Measurements from ENCODE around the gene SLC43A2. TPM values are rescaled to one million over a fixed set of nuclear protein-coding genes. Genes with fewer than 3 reads are reported as not detected.

The SLC43A2 gene
- total RNA-seq, 1 donor from 2014 or later: 21.9 TPM

DNA sequence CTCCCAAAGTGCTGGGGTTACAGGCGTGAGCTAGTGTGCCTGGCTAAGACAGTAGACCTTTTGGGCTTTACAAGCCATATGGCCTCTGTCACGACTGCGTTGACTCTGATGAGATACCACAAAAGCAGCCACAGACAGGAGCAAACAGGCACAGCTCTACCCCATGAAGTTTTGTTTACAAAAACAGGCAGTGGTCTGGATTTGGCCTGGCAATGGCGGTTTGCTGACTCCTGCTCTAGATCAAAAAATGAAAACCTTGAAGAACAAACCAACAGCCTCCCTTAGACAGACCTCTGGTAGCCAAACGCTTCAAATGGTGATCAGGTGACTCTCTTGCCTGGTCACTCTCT, 20.7 kb downstream of the SLC43A2 start:
- peaks cover 2% of the 10 kb centered on the region for H3K4me1 Mint-ChIP-seq (ENCODE audit: low read depth)
- peaks cover 4% of the 10 kb centered on the region for H3K36me3 Mint-ChIP-seq (ENCODE audit: insufficient read depth)
- TF ChIP-seq, protein P1, sequence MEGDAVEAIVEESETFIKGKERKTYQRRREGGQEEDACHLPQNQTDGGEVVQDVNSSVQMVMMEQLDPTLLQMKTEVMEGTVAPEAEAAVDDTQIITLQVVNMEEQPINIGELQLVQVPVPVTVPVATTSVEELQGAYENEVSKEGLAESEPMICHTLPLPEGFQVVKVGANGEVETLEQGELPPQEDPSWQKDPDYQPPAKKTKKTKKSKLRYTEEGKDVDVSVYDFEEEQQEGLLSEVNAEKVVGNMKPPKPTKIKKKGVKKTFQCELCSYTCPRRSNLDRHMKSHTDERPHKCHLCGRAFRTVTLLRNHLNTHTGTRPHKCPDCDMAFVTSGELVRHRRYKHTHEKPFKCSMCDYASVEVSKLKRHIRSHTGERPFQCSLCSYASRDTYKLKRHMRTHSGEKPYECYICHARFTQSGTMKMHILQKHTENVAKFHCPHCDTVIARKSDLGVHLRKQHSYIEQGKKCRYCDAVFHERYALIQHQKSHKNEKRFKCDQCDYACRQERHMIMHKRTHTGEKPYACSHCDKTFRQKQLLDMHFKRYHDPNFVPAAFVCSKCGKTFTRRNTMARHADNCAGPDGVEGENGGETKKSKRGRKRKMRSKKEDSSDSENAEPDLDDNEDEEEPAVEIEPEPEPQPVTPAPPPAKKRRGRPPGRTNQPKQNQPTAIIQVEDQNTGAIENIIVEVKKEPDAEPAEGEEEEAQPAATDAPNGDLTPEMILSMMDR (IDR thresholded peaks at IDR 0.05; ENCODE audit: unreplicated experiment): no peak
- no peak for DNase-seq (ENCODE audit: low spot score, unreplicated experiment)
- no peak overlapping the region for H3K4me3 Mint-ChIP-seq (ENCODE audit: low read depth)
- no peaks in the 10 kb centered on the region for H3K9me3 Mint-ChIP-seq (ENCODE audit: low read depth)
- H3K27ac Mint-ChIP-seq: no peak overlapping the region
- peaks cover 6% of the 10 kb centered on the region for H3K27me3 Mint-ChIP-seq

DNA sequence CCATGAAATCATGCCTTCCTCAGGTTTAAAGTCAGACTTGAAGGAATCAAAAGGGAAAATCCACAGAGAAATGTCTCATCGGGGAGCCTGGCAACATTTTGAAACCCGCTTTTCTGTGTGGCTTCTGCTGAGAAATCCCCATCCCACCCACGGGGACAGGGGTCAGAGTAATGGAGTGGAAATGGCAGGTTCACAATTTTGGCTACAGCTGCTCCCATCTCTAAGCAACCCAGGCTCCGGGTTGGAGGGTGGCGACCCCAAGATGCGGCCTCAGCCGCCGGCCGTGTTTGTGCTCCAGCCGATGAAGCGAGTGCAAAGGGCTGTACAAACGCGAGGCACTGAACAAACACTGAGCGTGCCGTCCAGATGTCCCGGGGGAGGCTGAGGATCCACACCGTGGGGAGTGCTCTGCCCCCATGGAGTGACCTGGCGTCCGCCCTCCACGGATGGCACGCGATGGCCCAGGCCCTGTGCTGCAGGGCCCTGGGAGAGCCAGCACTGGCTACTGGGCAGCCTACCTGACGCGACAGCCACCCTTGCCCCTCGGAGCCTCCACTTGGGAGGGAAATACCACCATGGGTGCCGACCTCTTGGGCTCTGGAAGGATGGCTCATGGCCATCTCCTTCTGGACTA, 22.2 kb downstream of the SLC43A2 start:
- Mint-ChIP-seq H3K9me3 (ENCODE audit: low read depth) (peaks cover 3% of the 10 kb centered on the region), H3K36me3 (ENCODE audit: insufficient read depth) (peaks cover 5% of the 10 kb centered on the region), H3K27me3 (peaks cover 6% of the 10 kb centered on the region), H3K27ac (peak overlapping the region; percentile 29), H3K4me1 (ENCODE audit: low read depth) (peaks cover 2% of the 10 kb centered on the region), H3K4me3 (ENCODE audit: low read depth) (no peak overlapping the region)
- TF ChIP-seq, protein P1 (IDR thresholded peaks at IDR 0.05; ENCODE audit: unreplicated experiment): no peak
- DNase-seq (ENCODE audit: low spot score, unreplicated experiment): no peak

DNA sequence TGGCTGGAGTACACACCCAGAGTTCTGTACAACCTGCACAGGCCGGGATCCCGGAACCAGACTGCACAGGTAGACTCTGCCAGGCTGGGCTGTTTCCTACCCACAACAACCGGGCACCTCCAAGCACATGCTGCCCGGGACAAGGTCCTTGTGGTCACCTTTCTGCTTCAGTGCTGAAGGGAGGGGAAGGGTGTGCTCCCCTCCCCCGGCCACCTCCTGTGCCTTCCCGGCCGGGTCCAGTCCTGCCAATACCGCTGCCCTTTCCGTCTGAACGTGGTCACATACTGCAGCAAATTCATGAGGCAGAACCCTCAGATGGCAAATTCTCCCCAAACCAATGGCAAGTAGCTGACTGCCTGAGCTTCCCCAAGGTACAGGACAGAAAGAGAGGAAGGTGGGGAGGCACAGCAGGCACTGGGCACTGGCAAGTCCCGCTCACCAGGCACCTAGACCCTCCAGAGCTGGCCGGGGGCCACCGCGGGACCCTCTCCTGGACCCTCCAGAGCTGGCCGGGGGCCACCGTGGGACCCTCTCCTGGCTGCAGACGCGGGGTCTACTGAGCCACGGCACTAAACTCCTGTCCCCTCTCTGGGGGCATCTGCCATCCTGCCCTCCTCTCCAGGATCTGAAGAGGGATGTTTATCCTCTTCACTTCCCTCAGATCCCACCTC, 22.8 kb downstream of the SLC43A2 start:
- H3K27ac Mint-ChIP-seq: no peak overlapping the region

DNA sequence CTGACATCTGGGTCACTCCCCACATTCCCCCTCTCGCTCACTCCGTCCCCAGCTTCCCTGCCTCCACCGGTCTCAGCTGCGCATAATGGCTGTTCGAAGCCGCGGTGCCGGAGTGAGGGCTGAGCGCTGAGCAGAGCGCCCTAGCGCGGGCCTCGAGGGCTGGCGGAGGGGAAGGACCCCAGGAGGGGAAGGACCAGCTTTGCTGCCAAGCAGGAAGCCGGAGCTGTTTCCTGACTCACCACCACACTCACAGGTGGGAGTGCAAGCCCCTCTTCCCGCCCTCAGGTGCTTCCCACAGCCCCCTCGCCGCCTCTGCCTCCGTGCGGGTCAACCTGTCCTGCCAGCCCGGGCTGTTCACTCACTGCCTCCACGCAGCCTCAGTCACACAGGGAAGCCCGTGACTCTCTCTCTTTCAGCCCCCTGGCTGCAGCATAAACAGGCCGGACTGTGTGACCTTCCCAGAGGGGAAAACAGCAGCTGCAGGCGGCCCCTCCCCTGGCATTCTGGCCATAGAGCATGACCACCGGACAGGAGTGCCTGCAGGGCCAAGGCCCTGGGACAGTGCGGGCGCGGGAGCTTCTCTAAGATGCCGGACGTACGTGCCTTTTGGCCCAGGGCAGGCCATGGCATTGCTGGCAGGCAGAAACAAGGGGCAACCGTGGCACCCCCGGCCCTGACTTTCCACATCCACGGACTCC, 23.7 kb downstream of the SLC43A2 start:
- H3K4me3 Mint-ChIP-seq (ENCODE audit: low read depth): no peak overlapping the region
- H3K27ac Mint-ChIP-seq: no peak overlapping the region
- peaks cover 10% of the 10 kb centered on the region for H3K36me3 Mint-ChIP-seq (ENCODE audit: insufficient read depth)
- no peak for DNase-seq (ENCODE audit: low spot score, unreplicated experiment)
- peaks cover 8% of the 10 kb centered on the region for H3K9me3 Mint-ChIP-seq (ENCODE audit: low read depth)
- H3K27me3 Mint-ChIP-seq: peaks cover 6% of the 10 kb centered on the region
- H3K4me1 Mint-ChIP-seq (ENCODE audit: low read depth): peaks cover 2% of the 10 kb centered on the region
- TF ChIP-seq, protein P1 (IDR thresholded peaks at IDR 0.05; ENCODE audit: unreplicated experiment): no peak

More for the DNA sequence above, 22.8 kb downstream of the SLC43A2 start:
- peaks cover 8% of the 10 kb centered on the region for H3K36me3 Mint-ChIP-seq (ENCODE audit: insufficient read depth)
- H3K27me3 Mint-ChIP-seq: peaks cover 6% of the 10 kb centered on the region
- peaks cover 6% of the 10 kb centered on the region for H3K9me3 Mint-ChIP-seq (ENCODE audit: low read depth)
- no peak for DNase-seq (ENCODE audit: low spot score, unreplicated experiment)
- peaks cover 2% of the 10 kb centered on the region for H3K4me1 Mint-ChIP-seq (ENCODE audit: low read depth)
- H3K4me3 Mint-ChIP-seq (ENCODE audit: low read depth): peak overlapping the region; percentile 11
- TF ChIP-seq, protein P1 (IDR thresholded peaks at IDR 0.05; ENCODE audit: unreplicated experiment): no peak

DNA sequence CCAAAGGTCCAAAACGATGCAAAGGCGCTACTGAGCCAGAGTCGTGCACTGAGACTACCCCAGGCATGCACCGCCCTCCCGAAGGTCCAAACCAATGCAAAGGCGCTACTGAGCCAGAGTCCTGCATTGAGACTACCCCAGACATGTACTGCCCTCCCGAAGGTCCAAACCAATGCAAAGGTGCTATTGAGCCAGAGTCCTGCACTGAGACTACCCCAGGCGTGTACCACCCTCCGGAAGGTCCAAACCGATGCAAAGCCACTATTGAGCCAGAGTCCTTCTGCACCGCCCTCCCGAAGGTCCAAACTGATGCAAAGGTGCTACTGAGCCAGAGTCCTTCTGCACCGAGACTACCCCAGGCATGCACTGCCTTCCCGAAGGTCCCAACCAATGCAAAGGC, 27.1 kb downstream of the SLC43A2 start:
- Mint-ChIP-seq H3K27ac (no peak overlapping the region), H3K9me3 (ENCODE audit: low read depth) (peaks cover 8% of the 10 kb centered on the region), H3K36me3 (ENCODE audit: insufficient read depth) (peaks cover 8% of the 10 kb centered on the region), H3K4me3 (ENCODE audit: low read depth) (no peak overlapping the region), H3K27me3 (peaks cover 3% of the 10 kb centered on the region), H3K4me1 (ENCODE audit: low read depth) (peaks cover 10% of the 10 kb centered on the region)
- TF ChIP-seq, protein P1 (IDR thresholded peaks at IDR 0.05; ENCODE audit: unreplicated experiment): no peak
- no peak for DNase-seq (ENCODE audit: low spot score, unreplicated experiment)

All from progenitor cell of endocrine pancreas (in vitro differentiated cells).